NAMALWA (cell line): ENCODE results near the gene COL1A1.

ENCODE experiments used
- DNase-seq: peaks from one replicate; pipeline ENCODE4 v3.0.0-alpha.2; 2015; ENCODE audit warnings: low spot score

Gene COL1A1

GRCh38 chr17:50171371-50172071 lies 29.9 kb downstream of the COL1A1 start:
- no peak for DNase-seq

DNA sequence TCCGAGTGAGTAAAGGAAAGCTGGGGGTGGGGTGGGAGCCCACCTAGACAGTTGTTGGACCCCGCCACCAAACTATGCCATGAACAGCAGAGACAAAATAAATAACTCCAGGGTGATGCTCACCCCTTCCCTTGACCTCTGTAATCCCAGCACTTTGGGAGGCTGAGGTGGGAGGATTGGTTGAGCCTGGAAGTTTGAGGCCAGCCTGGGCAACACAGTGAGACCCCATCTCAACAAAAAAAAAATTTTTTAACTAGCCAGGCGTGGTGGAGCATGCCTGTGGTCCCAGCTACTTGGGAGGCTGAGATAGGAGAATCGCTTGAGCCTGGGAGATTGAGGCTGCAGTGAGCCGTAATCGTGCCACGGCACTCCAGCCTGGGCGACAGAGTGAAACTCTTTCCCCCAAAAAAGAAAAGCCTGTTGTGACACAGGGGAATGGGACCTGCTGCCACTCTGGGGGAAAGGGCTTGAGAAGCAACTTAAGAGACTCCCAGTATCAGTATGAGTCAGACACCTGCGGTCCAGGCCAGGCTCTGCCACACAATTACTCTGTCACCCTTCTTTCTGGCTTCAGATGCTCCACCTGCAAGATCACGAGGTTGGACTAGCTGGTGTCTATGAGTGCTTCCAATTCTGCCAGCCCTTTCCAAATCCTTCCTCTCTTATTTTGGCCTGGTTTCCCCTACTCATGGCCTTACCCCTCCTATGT lies 30.6 kb downstream of the COL1A1 start:
- peak; percentile 46 for DNase-seq

DNA sequence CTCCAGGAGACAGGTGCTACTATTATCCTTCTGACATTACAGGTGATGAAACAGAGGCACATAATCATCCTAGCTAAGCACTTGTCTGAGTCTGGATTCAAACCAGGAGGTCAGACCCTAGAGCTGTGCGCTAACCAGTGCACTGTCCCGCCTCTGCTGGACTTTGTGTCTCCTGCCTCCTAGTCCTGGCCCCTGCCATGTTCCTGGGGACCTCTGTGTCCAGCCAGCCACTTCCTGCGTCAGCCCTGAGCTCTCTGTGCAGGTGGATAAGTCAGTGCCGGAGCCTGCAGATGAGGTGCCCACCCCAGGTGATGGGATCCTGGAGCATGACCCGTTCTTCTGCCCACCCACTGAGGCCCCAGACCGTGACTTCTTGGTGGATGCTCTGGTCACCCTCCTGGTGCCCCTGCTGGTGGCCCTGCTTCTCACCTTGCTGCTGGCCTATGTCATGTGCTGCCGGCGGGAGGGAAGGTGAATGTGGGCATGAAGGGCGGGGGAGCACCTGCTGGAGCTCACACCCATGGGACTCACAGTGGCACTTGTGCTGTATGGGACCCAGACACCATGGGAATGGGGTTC lies 31.5 kb downstream of the COL1A1 start:
- no peak for DNase-seq

GRCh38 chr17:50169121-50169764 lies 32.2 kb downstream of the COL1A1 start:
- peak; percentile 82 for DNase-seq

DNA sequence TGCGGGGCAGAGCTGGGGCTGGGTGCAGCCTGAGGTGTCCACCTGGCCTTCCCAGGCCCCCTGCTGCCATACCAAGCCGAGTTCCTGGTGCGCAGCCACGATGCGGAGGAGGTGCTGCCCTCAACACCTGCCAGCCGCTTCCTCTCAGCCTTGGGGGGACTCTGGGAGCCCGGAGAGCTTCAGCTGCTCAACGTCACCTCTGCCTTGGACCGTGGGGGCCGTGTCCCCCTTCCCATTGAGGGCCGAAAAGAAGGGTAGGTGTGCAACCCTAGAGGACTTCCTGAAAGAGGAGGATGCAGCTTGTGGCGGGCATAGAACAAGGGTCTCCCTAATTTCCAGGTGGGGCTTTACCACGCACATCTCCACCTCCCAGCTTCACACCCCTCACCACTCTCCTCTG lies 33.1 kb downstream of the COL1A1 start:
- DNase-seq: no peak

DNA sequence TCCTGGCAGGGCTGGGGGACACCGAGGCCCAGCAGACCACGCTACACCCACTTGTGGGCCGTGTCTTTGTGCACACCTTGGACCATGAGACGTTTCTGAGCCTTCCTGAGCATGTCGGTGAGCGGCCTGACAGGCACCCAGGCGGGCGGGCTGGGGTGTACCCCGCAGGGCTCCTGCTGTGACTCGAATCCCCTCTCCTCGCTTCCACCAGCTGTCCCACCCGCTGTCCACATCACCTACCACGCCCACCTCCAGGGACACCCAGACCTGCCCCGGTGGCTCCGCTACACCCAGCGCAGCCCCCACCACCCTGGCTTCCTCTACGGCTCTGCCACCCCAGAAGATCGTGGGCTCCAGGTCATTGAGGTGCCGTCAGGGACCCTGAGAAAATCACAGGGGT lies 34.1 kb downstream of the COL1A1 start:
- DNase-seq: no peak

- no peak for DNase-seq
Observed at GRCh38 chr17:50166518-50167181, 34.8 kb downstream of the COL1A1 start.

- DNase-seq: no peak
Observed at GRCh38 chr17:50165867-50166517, 35.4 kb downstream of the COL1A1 start, which contains the start of gene SGCA. Gene SGCA, plus strand, starts transcription at chr17:50166005. Its CDS starts 36 bp downstream, at chr17:50166041.

DNA sequence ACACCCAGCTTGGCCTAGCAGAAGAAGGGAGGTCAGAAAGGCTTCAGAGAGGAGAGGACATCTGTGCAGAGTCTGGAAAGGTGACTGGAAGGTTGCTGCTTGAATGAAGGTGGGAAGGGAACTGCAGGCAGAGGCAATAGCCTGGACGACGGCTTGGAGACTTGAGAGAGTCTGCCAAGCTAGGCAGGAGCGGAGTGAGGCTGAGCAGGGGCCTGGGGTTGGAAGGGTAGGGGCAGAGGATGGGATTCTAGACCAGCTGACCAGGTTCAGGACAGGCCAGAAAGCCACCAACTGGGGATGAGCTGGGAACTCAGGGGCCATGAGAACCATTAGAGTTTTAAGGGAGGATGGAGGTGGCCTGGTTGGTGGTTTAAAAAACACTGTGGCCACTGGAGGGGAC lies 36.0 kb downstream of the COL1A1 start:
- DNase-seq: no peak

DNA sequence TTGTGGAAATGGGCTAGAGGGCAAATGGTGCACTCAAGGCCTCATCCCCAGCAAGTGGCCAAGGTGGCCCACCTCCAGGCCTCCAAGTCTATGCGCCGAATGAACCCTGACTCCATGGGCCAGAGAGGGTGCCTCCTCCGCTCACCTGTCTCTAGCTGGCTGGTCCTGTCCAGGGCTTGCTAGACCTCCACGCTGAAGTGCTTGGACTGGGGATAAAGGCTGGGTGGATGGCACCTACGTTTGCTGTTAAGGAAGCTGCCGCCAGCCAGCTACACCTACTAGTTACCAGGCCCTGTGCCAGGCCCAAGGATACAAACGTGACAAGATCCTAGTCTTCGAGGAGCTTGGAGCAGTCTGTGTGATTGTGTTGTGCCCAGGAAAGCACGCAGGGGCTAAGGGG lies 36.4 kb downstream of the COL1A1 start:
- no peak for DNase-seq

DNA sequence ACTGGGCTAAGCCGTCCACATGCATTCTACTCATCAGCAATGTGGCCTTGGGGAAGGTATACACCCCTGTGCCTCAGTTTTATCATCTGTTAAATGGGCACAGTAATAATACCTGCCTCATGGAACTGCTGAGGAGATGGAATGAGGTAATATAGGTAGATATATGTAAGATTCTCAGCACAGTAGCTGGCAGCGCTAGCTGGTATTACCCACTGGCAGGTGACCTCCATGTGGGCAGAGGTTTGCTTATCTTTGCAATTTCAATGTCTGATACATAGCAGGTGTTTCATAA lies 36.8 kb downstream of the COL1A1 start:
- DNase-seq: no peak

- DNase-seq: no peak
Observed at GRCh38 chr17:50163843-50164696, 37.4 kb downstream of the COL1A1 start.

- no peak for DNase-seq
Observed at GRCh38 chr17:50162466-50163254, 38.8 kb downstream of the COL1A1 start.

DNA sequence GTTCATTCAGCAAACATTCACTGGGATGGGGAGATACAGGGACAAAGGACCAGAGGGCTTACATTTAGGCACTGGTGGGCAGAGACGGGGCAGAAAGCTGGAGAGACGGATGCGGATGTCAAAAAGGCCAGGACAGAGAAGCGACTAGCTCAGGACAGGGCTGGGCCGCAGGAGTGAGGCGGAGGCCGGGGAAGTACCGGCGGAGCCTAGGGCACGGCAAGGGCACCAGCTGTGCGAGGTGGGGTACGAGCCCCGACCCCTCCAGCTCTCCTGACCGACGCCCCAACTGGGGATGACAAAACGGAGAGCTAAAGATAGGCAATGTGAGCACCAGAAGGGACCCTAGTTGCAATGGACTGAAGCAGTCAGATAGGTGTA lies 39.5 kb downstream of the COL1A1 start:
- DNase-seq: no peak

GRCh38 chr17:50161023-50161910 lies 40.2 kb downstream of the COL1A1 start:
- DNase-seq: peak; percentile 94

- no peak for DNase-seq
Observed at GRCh38 chr17:50157891-50158290, 43.5 kb downstream of the COL1A1 start.

DNA sequence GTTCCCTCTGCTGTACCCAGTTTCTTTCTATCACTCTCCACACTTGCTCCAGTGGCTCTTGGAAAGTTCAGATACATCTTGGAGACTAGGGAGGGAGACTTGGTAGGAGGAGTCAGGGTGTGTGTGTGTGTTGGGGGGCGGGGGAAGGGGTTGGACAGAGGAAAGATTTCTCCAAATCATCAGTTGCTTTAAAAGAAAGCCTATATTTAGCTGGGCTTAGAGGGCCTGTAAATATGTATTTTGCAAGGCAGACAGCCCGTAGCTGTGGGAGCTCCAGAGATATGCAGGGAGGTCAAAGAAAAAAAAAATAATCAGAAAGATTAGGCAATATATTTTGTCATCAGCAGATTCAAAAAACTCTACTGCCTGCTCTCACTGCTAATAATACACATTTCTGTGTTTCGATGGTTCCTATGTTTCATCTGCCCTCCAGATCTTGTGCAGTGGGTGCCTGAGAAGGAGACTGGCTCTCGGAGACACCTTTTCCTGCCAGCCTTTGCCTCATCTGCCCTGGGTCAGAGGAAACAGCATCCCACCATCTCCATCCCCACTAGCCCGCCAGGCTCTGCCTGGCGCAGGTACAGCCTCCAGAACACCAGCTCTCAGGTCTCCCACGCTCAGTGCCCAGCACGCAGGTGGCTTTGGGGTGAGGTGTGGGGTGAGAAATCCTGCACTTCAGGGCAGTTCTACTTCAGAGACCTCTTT lies 46.2 kb downstream of the COL1A1 start:
- DNase-seq: no peak

GRCh38 chr17:50154604-50155003 lies 46.8 kb downstream of the COL1A1 start:
- DNase-seq: no peak
